Mammary epithelial cell (primary cell): Measurements from ENCODE around the gene TMEM269.

Source experiments
- CTCF ChIP-seq, 2 donors: IDR thresholded peaks in 1 of 2; conservative IDR thresholded peaks in 1 of 2; 2 replicates each; pipeline ENCODE4 v1.5.1; 2011 to 2012; ENCODE audit warnings: inconsistent platforms in 2 of 2, low read length in 2 of 2, mild to moderate bottlenecking in 2 of 2, control low read depth in 1 of 2, low read depth in 1 of 2; ENCODE audit not compliant: insufficient read depth in 1 of 2; ENCODE audit errors: extremely low read depth in 1 of 2
- EZH2 ChIP-seq: IDR thresholded peaks from 2 replicates; pipeline ENCODE4 v1.6.1; 2012; ENCODE audit warnings: low read length, inconsistent platforms, borderline replicate concordance

GRCh38 chr1:42765832-42766740 is 18.7 kb upstream of the TMEM269 start:
- TF ChIP-seq CTCF (conservative IDR thresholded peaks at IDR 0.05 in 1 of 2, IDR thresholded peaks at IDR 0.05 in 1 of 2; ENCODE audit: extremely low read depth in 1 of 2, insufficient read depth in 1 of 2, low read depth in 1 of 2, low read length in 2 of 2) (peak; percentile 35 to 57), EZH2 (no peak)
